WTC11 (cell line): Measurements from ENCODE around the gene TUBB2A. TPM values are rescaled to one million over a fixed set of nuclear protein-coding genes. Genes with fewer than 3 reads are reported as not detected.

ENCODE experiments used
- ATAC-seq: fragments of 200-7000 bp; cut with Tn5 transposase; 2 replicates; pipeline ENCODE4 v1.10.0; 2021; ENCODE audit warnings: mild to moderate bottlenecking, moderate library complexity
- CTCF ChIA-PET: fragments of 300-600 bp; sonication (Branson Sonifier 250); formaldehyde crosslinking; loops from one replicate; lab custom pipeline; 2021; ENCODE audit warnings: antibody characterized with exemption; lab: Charles Lee
- POLR2A ChIA-PET: fragments of 350-600 bp; sonication (Branson Sonifier 250); formaldehyde crosslinking; loops from one replicate; lab custom pipeline; 2021; ENCODE audit warnings: antibody characterized with exemption; lab: Charles Lee
- DNase-seq: peaks from one replicate; pipeline ENCODE4 v3.0.0; 2021; ENCODE audit warnings: low spot score
- H3K27ac Mint-ChIP-seq: 2 replicates; pipeline ENCODE4 v1.8.0; 2021; ENCODE audit warnings: mixed read lengths
- H3K27me3 Mint-ChIP-seq: 2 replicates; pipeline ENCODE4 v1.8.0; 2021; ENCODE audit warnings: low read depth, mild to moderate bottlenecking, moderate library complexity, mixed read lengths
- H3K36me3 Mint-ChIP-seq: 2 replicates; pipeline ENCODE4 v1.8.0; 2021; ENCODE audit warnings: mixed read lengths
- H3K4me1 Mint-ChIP-seq: 2 replicates; pipeline ENCODE4 v1.8.0; 2022; ENCODE audit warnings: mixed read lengths
- H3K4me3 Mint-ChIP-seq: 2 replicates; pipeline ENCODE4 v1.8.0; 2021; ENCODE audit warnings: mild to moderate bottlenecking, moderate library complexity, mixed read lengths
- H3K9me3 Mint-ChIP-seq: 2 replicates; pipeline ENCODE4 v1.8.0; 2021; ENCODE audit warnings: mixed read lengths
- CBFB ChIP-seq: sonication (generic); formaldehyde crosslinking; IDR thresholded peaks from 2 replicates; pipeline ENCODE4 v1.8.1; 2022; ENCODE audit warnings: mild to moderate bottlenecking, low read depth, missing genetic modification reagents
- CREB1 ChIP-seq: sonication (generic); formaldehyde crosslinking; IDR thresholded peaks from 2 replicates; pipeline ENCODE4 v1.8.0; 2023; ENCODE audit warnings: mild to moderate bottlenecking, missing genetic modification reagents
- FOXJ3 ChIP-seq: sonication (generic); formaldehyde crosslinking; IDR thresholded peaks from 2 replicates; pipeline ENCODE4 v1.9.0; 2021; ENCODE audit warnings: missing genetic modification reagents, mild to moderate bottlenecking, borderline replicate concordance
- FOXK1 ChIP-seq: sonication (generic); formaldehyde crosslinking; IDR thresholded peaks from 2 replicates; pipeline ENCODE4 v1.8.0; 2022; ENCODE audit warnings: mild to moderate bottlenecking, moderate library complexity, missing genetic modification reagents
- JUN ChIP-seq: sonication (generic); formaldehyde crosslinking; IDR thresholded peaks from 2 replicates; pipeline ENCODE4 v1.8.0; 2023; ENCODE audit warnings: mild to moderate bottlenecking, missing genetic modification reagents
- MXD4 ChIP-seq: fragments of 250-450 bp; sonication (Bioruptor Pico); IDR thresholded peaks from 2 replicates; pipeline ENCODE4 v1.8.0; 2021; ENCODE audit warnings: mild to moderate bottlenecking, moderate library complexity, borderline replicate concordance
- PRRX2 ChIP-seq: fragments of 250-450 bp; sonication (Bioruptor Pico); IDR thresholded peaks from 2 replicates; pipeline ENCODE4 v1.8.0; 2021; ENCODE audit warnings: mild to moderate bottlenecking
- SMAD4 ChIP-seq: sonication (generic); formaldehyde crosslinking; IDR thresholded peaks from 2 replicates; pipeline ENCODE4 v1.8.0; 2022; ENCODE audit warnings: mild to moderate bottlenecking, missing genetic modification reagents
- SOX15 ChIP-seq: fragments of 250-450 bp; sonication (Bioruptor Pico); IDR thresholded peaks from 2 replicates; pipeline ENCODE4 v1.9.0; 2021; ENCODE audit warnings: mild to moderate bottlenecking
- ZNF263 ChIP-seq: sonication (generic); formaldehyde crosslinking; IDR thresholded peaks from 2 replicates; pipeline ENCODE4 v1.8.1; 2022; ENCODE audit warnings: low read depth, mild to moderate bottlenecking, moderate library complexity, missing genetic modification reagents
- ZNF317 ChIP-seq: sonication (generic); formaldehyde crosslinking; IDR thresholded peaks from 2 replicates; pipeline ENCODE4 v1.8.1; 2023; ENCODE audit warnings: low read depth, mild to moderate bottlenecking, moderate library complexity, missing genetic modification reagents, borderline replicate concordance
- total RNA-seq: library from RNA; stranded (reverse); gene quantifications from 3 replicates; pipeline ENCODE4 v1.2.3, GENCODE V29; 2021
- TF ChIP-seq, protein P1 (sequence below): sonication (generic); formaldehyde crosslinking; IDR thresholded peaks from 2 replicates; pipeline ENCODE4 v1.8.1; 2023; ENCODE audit warnings: mild to moderate bottlenecking, missing genetic modification reagents
- TF ChIP-seq, protein P2 (sequence below): sonication (generic); formaldehyde crosslinking; IDR thresholded peaks from 2 replicates; pipeline ENCODE4 v1.8.0; 2022; ENCODE audit warnings: mild to moderate bottlenecking, missing genetic modification reagents
- TF ChIP-seq, protein P3 (sequence below): fragments of 250-450 bp; sonication (Bioruptor Pico); IDR thresholded peaks from 2 replicates; pipeline ENCODE4 v1.9.0; 2021; ENCODE audit warnings: mild to moderate bottlenecking
- TF ChIP-seq, protein P4 (sequence below): sonication (generic); formaldehyde crosslinking; IDR thresholded peaks from 2 replicates; pipeline ENCODE4 v1.8.1; 2022; ENCODE audit warnings: mild to moderate bottlenecking, moderate library complexity, missing genetic modification reagents
- TF ChIP-seq, protein P5 (sequence below): sonication (generic); formaldehyde crosslinking; IDR thresholded peaks from 2 replicates; pipeline ENCODE4 v1.8.0; 2022; ENCODE audit warnings: mild to moderate bottlenecking, missing genetic modification reagents
- TF ChIP-seq, protein P6 (sequence below): fragments of 250-450 bp; sonication (Bioruptor Pico); IDR thresholded peaks from 2 replicates; pipeline ENCODE4 v1.9.0; 2021; ENCODE audit warnings: moderate library complexity, mild to moderate bottlenecking, inconsistent platforms, borderline replicate concordance
- TF ChIP-seq, protein P7 (sequence below): sonication (generic); formaldehyde crosslinking; IDR thresholded peaks from 2 replicates; pipeline ENCODE4 v1.8.1; 2023; ENCODE audit warnings: mild to moderate bottlenecking, missing genetic modification reagents, borderline replicate concordance

TUBB2A gene
- total RNA-seq, 1 experiment from 2014 or later: 357 TPM

DNA sequence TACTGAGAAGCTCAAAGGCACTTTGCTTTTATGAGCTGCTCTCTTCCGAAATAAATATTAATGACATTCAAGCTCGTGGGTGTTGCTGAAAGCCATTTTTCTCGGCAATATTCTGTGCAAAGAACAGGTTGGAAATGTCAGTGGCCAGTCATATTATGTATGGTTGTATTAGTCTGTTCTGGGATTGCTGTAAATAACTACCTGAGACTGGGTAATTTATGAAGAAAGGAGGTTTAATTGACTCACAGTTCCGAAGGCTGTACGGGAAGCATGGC lies 38.0 kb upstream of the TUBB2A start (continued):
- TF ChIP-seq, protein P1, sequence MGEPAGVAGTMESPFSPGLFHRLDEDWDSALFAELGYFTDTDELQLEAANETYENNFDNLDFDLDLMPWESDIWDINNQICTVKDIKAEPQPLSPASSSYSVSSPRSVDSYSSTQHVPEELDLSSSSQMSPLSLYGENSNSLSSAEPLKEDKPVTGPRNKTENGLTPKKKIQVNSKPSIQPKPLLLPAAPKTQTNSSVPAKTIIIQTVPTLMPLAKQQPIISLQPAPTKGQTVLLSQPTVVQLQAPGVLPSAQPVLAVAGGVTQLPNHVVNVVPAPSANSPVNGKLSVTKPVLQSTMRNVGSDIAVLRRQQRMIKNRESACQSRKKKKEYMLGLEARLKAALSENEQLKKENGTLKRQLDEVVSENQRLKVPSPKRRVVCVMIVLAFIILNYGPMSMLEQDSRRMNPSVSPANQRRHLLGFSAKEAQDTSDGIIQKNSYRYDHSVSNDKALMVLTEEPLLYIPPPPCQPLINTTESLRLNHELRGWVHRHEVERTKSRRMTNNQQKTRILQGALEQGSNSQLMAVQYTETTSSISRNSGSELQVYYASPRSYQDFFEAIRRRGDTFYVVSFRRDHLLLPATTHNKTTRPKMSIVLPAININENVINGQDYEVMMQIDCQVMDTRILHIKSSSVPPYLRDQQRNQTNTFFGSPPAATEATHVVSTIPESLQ: no peak
- no peak for TF ChIP-seq ZNF263 (CRISPR knock-in tag)
- TF ChIP-seq SMAD4 (CRISPR knock-in tag): no peak
- no peak for TF ChIP-seq JUN
- TF ChIP-seq, protein P2, sequence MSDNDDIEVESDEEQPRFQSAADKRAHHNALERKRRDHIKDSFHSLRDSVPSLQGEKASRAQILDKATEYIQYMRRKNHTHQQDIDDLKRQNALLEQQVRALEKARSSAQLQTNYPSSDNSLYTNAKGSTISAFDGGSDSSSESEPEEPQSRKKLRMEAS (CRISPR knock-in tag): no peak
- no peak for TF ChIP-seq FOXK1

DNA sequence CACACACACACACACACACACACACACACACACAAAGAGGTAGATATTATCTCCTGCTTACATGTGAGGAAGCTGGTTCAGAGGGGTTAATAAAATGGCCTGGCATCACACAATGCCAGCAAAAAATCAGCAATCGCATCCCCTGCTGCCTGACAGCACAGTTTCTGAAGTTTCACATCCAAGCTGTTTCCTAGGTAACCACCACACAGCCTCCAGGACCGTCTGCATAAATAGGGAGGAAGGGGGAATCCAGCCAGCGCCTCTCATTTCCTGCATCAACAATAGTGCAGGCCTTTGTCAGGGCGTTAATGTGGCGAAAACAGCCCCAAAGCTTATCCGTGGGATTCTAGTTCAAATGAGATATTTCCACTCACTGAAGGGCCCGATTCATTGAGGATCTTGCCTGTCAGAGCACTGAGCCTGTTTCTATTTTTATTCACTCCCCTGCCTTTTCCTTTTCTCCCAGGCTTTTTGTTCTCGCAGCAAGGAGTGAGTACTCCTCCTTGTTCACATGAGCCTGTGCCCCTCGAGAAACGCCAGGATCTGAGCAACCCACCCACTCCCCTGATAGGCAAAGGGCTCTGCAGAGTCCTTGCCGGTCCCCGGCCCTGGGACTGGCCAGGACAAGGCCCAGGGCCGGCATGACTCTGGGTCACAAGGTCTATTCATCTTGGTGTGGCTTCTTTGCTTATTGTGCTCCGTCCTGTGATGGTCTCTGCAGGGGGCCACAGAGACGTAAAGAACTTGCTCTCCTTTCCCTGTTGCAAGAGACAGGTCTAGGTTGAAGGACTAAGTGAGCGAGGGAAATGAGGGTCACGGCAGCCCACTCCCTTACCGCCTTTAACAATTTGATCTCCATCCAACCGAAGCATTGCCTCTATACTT lies 37.4 kb upstream of the TUBB2A start:
- no peak overlapping the region for H3K4me3 Mint-ChIP-seq
- H3K27ac Mint-ChIP-seq: no peak overlapping the region
- CTCF ChIA-PET: interaction anchor here (0.5 to 3.9 kb wide), 11 partner anchors 9 to 84 kb away, joined by 3 to 23 read pairs (median 4); no protein-coding TSS in a partner anchor
- H3K9me3 Mint-ChIP-seq: peaks cover 24% of the 10 kb centered on the region
- no peak for DNase-seq
- TF ChIP-seq, protein P3, sequence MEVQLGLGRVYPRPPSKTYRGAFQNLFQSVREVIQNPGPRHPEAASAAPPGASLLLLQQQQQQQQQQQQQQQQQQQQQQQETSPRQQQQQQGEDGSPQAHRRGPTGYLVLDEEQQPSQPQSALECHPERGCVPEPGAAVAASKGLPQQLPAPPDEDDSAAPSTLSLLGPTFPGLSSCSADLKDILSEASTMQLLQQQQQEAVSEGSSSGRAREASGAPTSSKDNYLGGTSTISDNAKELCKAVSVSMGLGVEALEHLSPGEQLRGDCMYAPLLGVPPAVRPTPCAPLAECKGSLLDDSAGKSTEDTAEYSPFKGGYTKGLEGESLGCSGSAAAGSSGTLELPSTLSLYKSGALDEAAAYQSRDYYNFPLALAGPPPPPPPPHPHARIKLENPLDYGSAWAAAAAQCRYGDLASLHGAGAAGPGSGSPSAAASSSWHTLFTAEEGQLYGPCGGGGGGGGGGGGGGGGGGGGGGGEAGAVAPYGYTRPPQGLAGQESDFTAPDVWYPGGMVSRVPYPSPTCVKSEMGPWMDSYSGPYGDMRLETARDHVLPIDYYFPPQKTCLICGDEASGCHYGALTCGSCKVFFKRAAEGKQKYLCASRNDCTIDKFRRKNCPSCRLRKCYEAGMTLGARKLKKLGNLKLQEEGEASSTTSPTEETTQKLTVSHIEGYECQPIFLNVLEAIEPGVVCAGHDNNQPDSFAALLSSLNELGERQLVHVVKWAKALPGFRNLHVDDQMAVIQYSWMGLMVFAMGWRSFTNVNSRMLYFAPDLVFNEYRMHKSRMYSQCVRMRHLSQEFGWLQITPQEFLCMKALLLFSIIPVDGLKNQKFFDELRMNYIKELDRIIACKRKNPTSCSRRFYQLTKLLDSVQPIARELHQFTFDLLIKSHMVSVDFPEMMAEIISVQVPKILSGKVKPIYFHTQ (CRISPR knock-in tag): no peak
- peak; percentile 44; the same call in 1 of the 2 replicates for TF ChIP-seq ZNF263 (CRISPR knock-in tag)
- TF ChIP-seq, protein P4, sequence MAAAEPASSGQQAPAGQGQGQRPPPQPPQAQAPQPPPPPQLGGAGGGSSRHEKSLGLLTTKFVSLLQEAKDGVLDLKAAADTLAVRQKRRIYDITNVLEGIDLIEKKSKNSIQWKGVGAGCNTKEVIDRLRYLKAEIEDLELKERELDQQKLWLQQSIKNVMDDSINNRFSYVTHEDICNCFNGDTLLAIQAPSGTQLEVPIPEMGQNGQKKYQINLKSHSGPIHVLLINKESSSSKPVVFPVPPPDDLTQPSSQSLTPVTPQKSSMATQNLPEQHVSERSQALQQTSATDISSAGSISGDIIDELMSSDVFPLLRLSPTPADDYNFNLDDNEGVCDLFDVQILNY (CRISPR knock-in tag): no peak
- TF ChIP-seq, all 79 proteins: peak for 1
- peaks cover 16% of the 10 kb centered on the region for H3K36me3 Mint-ChIP-seq
- no peaks in the 10 kb centered on the region for H3K27me3 Mint-ChIP-seq
- POLR2A ChIA-PET: interaction anchor here (0.6 to 1.2 kb wide), 4 partner anchors 14 to 195 kb away, joined by 3 to 4 read pairs (median 3); no protein-coding TSS in a partner anchor
- peak; percentile 65 for ATAC-seq
- peaks cover 17% of the 10 kb centered on the region for H3K4me1 Mint-ChIP-seq

DNA sequence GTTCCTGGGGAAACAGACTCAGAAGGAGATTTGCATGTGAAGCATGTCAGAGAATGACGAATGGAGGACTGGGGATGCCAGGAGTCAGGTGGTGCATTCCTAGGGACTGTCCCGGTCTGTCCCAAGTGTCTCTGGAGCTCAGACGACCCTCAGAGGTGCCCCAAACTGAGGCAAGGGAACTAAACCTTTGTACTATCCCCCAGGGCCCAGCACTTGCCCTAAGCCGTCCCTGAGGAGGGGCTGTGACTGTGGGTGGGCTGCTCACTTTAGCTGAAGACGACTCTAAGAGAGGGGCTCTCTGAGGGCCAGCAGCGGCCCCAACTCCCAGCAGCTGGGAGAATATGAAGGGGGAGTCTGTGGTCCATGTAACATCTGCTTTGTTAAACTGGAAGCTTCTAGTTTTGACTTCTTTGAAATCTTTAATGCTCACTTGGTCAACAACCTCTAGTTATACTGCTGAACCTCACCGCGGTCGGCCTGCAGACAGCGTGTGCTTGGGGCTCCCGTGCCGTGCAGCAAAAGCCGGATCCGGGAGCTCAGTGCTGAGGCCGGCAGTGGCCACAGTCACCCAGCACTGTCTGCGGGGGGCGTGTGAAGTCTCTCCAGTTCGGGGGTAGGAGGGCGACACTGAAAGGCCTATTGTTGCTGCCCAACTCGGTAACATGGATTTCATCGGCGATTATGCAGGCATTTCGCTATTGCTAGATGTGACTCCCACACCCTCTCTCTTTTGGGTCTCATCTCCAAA lies 35.9 kb upstream of the TUBB2A start:
- Mint-ChIP-seq H3K4me3 (no peak overlapping the region), H3K36me3 (peaks cover 10% of the 10 kb centered on the region), H3K27ac (peak overlapping the region; percentile 57; the same call in 1 of the 2 replicates), H3K27me3 (no peaks in the 10 kb centered on the region), H3K4me1 (peaks cover 11% of the 10 kb centered on the region), H3K9me3 (peaks cover 13% of the 10 kb centered on the region)
- POLR2A ChIA-PET: interaction anchor here (1.0 kb wide), 2 partner anchors 16 to 27 kb away, joined by 3 read pairs; no protein-coding TSS in a partner anchor
- CTCF ChIA-PET: interaction anchor here (0.6 to 3.9 kb wide), 7 partner anchors 9 to 802 kb away, joined by 4 to 23 read pairs (median 4); no protein-coding TSS in a partner anchor
- ATAC-seq (peak; percentile 34), DNase-seq (no peak)
- no peak for TF ChIP-seq SOX15 (CRISPR knock-in tag)
- no peak for TF ChIP-seq PRRX2
- TF ChIP-seq FOXJ3 (CRISPR knock-in tag): no peak
- TF ChIP-seq MXD4 (CRISPR knock-in tag): no peak
- no peak for TF ChIP-seq ZNF317 (CRISPR knock-in tag)
- TF ChIP-seq, protein P5, sequence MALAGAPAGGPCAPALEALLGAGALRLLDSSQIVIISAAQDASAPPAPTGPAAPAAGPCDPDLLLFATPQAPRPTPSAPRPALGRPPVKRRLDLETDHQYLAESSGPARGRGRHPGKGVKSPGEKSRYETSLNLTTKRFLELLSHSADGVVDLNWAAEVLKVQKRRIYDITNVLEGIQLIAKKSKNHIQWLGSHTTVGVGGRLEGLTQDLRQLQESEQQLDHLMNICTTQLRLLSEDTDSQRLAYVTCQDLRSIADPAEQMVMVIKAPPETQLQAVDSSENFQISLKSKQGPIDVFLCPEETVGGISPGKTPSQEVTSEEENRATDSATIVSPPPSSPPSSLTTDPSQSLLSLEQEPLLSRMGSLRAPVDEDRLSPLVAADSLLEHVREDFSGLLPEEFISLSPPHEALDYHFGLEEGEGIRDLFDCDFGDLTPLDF (CRISPR knock-in tag): no peak
- TF ChIP-seq, protein P6, sequence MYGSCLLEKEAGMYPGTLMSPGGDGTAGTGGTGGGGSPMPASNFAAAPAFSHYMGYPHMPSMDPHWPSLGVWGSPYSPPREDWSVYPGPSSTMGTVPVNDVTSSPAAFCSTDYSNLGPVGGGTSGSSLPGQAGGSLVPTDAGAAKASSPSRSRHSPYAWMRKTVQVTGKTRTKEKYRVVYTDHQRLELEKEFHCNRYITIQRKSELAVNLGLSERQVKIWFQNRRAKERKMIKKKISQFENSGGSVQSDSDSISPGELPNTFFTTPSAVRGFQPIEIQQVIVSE (CRISPR knock-in tag): no peak
- TF ChIP-seq CBFB (CRISPR knock-in tag): no peak
- no peak for TF ChIP-seq CREB1 (CRISPR knock-in tag)
- TF ChIP-seq, protein P7, sequence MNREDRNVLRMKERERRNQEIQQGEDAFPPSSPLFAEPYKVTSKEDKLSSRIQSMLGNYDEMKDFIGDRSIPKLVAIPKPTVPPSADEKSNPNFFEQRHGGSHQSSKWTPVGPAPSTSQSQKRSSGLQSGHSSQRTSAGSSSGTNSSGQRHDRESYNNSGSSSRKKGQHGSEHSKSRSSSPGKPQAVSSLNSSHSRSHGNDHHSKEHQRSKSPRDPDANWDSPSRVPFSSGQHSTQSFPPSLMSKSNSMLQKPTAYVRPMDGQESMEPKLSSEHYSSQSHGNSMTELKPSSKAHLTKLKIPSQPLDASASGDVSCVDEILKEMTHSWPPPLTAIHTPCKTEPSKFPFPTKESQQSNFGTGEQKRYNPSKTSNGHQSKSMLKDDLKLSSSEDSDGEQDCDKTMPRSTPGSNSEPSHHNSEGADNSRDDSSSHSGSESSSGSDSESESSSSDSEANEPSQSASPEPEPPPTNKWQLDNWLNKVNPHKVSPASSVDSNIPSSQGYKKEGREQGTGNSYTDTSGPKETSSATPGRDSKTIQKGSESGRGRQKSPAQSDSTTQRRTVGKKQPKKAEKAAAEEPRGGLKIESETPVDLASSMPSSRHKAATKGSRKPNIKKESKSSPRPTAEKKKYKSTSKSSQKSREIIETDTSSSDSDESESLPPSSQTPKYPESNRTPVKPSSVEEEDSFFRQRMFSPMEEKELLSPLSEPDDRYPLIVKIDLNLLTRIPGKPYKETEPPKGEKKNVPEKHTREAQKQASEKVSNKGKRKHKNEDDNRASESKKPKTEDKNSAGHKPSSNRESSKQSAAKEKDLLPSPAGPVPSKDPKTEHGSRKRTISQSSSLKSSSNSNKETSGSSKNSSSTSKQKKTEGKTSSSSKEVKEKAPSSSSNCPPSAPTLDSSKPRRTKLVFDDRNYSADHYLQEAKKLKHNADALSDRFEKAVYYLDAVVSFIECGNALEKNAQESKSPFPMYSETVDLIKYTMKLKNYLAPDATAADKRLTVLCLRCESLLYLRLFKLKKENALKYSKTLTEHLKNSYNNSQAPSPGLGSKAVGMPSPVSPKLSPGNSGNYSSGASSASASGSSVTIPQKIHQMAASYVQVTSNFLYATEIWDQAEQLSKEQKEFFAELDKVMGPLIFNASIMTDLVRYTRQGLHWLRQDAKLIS: no peak
